Common myeloid progenitor, CD34-positive (primary cell): ENCODE measurements around the gene NEDD4L.
"Not testable (repeated sequence)": the region's sequence is repeated elsewhere in the genome, so short reads cannot be mapped to it uniquely, and the experiment has no call there.

Experiments
- CTCF ChIA-PET: fragments of 350-600 bp; sonication (Branson Sonifier 250); formaldehyde crosslinking; loops from one replicate; lab custom pipeline; 2021; ENCODE audit warnings: antibody characterized with exemption; lab: Charles Lee
- POLR2A ChIA-PET: fragments of 350-600 bp; sonication (Branson Sonifier 250); formaldehyde crosslinking; loops from one replicate; lab custom pipeline; 2021; ENCODE audit warnings: antibody characterized with exemption; lab: Charles Lee
- DNase-seq, 3 donors: peaks; one replicate each; pipeline versions ENCODE4 v3.0.0 to v3.0.0-alpha.2; 2013
- H3K27ac ChIP-seq, 2 experiments: 1 replicate in 1 of 2; 2 replicates in 1 of 2; pipeline ENCODE4 v1.7.0; 2013; ENCODE audit warnings: inconsistent platforms in 2 of 2, low read length in 2 of 2, mild to moderate bottlenecking in 2 of 2, low read depth in 1 of 2, moderate library complexity in 1 of 2; ENCODE audit not compliant: severe bottlenecking in 2 of 2, insufficient read depth in 1 of 2, poor library complexity in 1 of 2
- H3K27me3 ChIP-seq, 5 experiments: replicated peaks in 2 of 5; 1 replicate in 3 of 5; 2 replicates in 2 of 5; pipeline versions ENCODE4 v1.6.1 to v1.7.0; 2013; ENCODE audit warnings: low read length in 4 of 5, mild to moderate bottlenecking in 2 of 5, moderate library complexity in 2 of 5, inconsistent platforms in 1 of 5; ENCODE audit not compliant: insufficient read depth in 5 of 5, control insufficient read depth in 4 of 5
- H3K36me3 ChIP-seq, 4 experiments: 1 replicate in 2 of 4; 2 replicates in 2 of 4; pipeline versions ENCODE4 v1.6.1 to v1.7.0; 2013; ENCODE audit warnings: low read length in 3 of 4, control low read depth in 1 of 4, mild to moderate bottlenecking in 1 of 4; ENCODE audit not compliant: control insufficient read depth in 4 of 4, insufficient read depth in 4 of 4
- H3K4me1 ChIP-seq, 4 experiments: 1 replicate in 3 of 4; 2 replicates in 1 of 4; pipeline versions ENCODE4 v1.6.1 to v1.7.1; 2013; ENCODE audit warnings: low read length in 3 of 4, mild to moderate bottlenecking in 3 of 4, control low read depth in 1 of 4, inconsistent platforms in 1 of 4, moderate library complexity in 1 of 4; ENCODE audit not compliant: control insufficient read depth in 4 of 4, insufficient read depth in 4 of 4; ENCODE audit errors: control extremely low read depth in 1 of 4
- H3K4me3 ChIP-seq, 7 experiments: 1 replicate in 4 of 7; 2 replicates in 3 of 7; pipeline versions ENCODE4 v1.5.1 to v1.7.0; 2013; ENCODE audit warnings: mild to moderate bottlenecking in 7 of 7, low read length in 6 of 7, moderate library complexity in 6 of 7, inconsistent platforms in 2 of 7, low read depth in 2 of 7, control low read depth in 1 of 7; ENCODE audit not compliant: insufficient read depth in 4 of 7, control insufficient read depth in 1 of 7; ENCODE audit errors: extremely low read depth in 1 of 7
- H3K9me3 ChIP-seq, 5 experiments: 1 replicate in 4 of 5; 2 replicates in 1 of 5; pipeline versions ENCODE4 v1.6.1 to v1.7.1; 2013; ENCODE audit warnings: low read length in 4 of 5, mild to moderate bottlenecking in 2 of 5, inconsistent platforms in 1 of 5, low read depth in 1 of 5, moderate library complexity in 1 of 5; ENCODE audit not compliant: control insufficient read depth in 4 of 5, insufficient read depth in 2 of 5; ENCODE audit errors: control extremely low read depth in 1 of 5
- WGBS: methylation state at CpG from one replicate; pipeline ENCODE4 v1.1.5; 2013; ENCODE audit not compliant: insufficient coverage; 5-methylcytosine and 5-hydroxymethylcytosine counted together

NEDD4L gene

GRCh38 chr18:58380113-58380512, 336.1 kb downstream of the NEDD4L start:
- H3K9me3 ChIP-seq, H3K27ac ChIP-seq, H3K27me3 ChIP-seq, CTCF ChIA-PET, H3K4me1 ChIP-seq, H3K4me3 ChIP-seq, POLR2A ChIA-PET, H3K36me3 ChIP-seq, DNase-seq: not testable (repeated sequence)
- WGBS = 100% methylated on average over 1 of the region's 4 CpGs

- Histone ChIP-seq H3K4me3 (no peak overlapping the region), H3K36me3 (peaks cover 0 to 2% (median 0%) of the 10 kb centered on the region in 4 experiments), H3K27me3 (no peaks in the 10 kb centered on the region), H3K4me1 (no peaks in the 10 kb centered on the region), H3K27ac (no peak overlapping the region), H3K9me3 (no peaks in the 10 kb centered on the region)
- CTCF ChIA-PET = no interaction called here
- 100% methylated on average over 8 of the region's 12 CpGs for WGBS
- no peak for DNase-seq
- POLR2A ChIA-PET = no interaction called here
These were observed 337.8 kb downstream of the NEDD4L start for GRCh38 chr18:58381676-58382411.

- Histone ChIP-seq H3K27me3 (no peaks in the 10 kb centered on the region), H3K27ac (no peak overlapping the region), H3K4me1 (no peaks in the 10 kb centered on the region), H3K4me3 (no peak overlapping the region), H3K36me3 (no peaks in the 10 kb centered on the region), H3K9me3 (no peaks in the 10 kb centered on the region)
- 100% methylated on average over 1 of the region's 2 CpGs for WGBS
- ChIA-PET CTCF (no interaction called here), POLR2A (no interaction called here)
- DNase-seq = no peak
These were observed 338.4 kb downstream of the NEDD4L start for GRCh38 chr18:58382446-58382845.

- POLR2A ChIA-PET = no interaction called here
- no peaks in the 10 kb centered on the region for H3K4me1 ChIP-seq
- H3K9me3 ChIP-seq = no peaks in the 10 kb centered on the region
- no peak for DNase-seq
- WGBS = 99% methylated on average over 13 of the region's 13 CpGs
- H3K36me3 ChIP-seq = no peaks in the 10 kb centered on the region
- no peak overlapping the region for H3K27ac ChIP-seq
- H3K4me3 ChIP-seq = no peak overlapping the region
- CTCF ChIA-PET = interaction anchor here (1.5 kb wide), 1 partner anchor 37 kb away, joined by 3 read pairs; no protein-coding TSS in a partner anchor
- no peaks in the 10 kb centered on the region for H3K27me3 ChIP-seq
These were observed 341.4 kb downstream of the NEDD4L start for GRCh38 chr18:58385472-58385871.

GRCh38 chr18:58386780-58387179, 342.8 kb downstream of the NEDD4L start:
- H3K4me1 ChIP-seq = no peaks in the 10 kb centered on the region
- no peak for DNase-seq
- peaks cover 0 to 7% (median 2%) of the 10 kb centered on the region in 4 experiments for H3K36me3 ChIP-seq
- H3K4me3 ChIP-seq = no peak overlapping the region
- CTCF ChIA-PET = interaction anchor here (1.5 kb wide), 1 partner anchor 28 kb away, joined by 3 read pairs; no protein-coding TSS in a partner anchor
- H3K9me3 ChIP-seq = no peaks in the 10 kb centered on the region
- H3K27ac ChIP-seq = no peak overlapping the region
- POLR2A ChIA-PET = no interaction called here
- no peaks in the 10 kb centered on the region for H3K27me3 ChIP-seq
- WGBS = 99% methylated on average over 12 of the region's 14 CpGs

GRCh38 chr18:58387716-58388115, 343.7 kb downstream of the NEDD4L start:
- H3K27ac ChIP-seq = no peak overlapping the region
- peaks cover 0 to 8% (median 3%) of the 10 kb centered on the region in 4 experiments for H3K36me3 ChIP-seq
- 100% methylated on average over 4 of the region's 5 CpGs for WGBS
- H3K27me3 ChIP-seq = no peaks in the 10 kb centered on the region
- no peaks in the 10 kb centered on the region for H3K4me1 ChIP-seq
- ChIA-PET CTCF (no interaction called here), POLR2A (no interaction called here)
- H3K4me3 ChIP-seq = no peak overlapping the region
- no peak for DNase-seq
- no peaks in the 10 kb centered on the region for H3K9me3 ChIP-seq

GRCh38 chr18:58388736-58389135, 344.7 kb downstream of the NEDD4L start:
- Histone ChIP-seq H3K9me3 (no peaks in the 10 kb centered on the region), H3K4me1 (no peaks in the 10 kb centered on the region), H3K27ac (no peak overlapping the region), H3K4me3 (no peak overlapping the region), H3K36me3 (peaks cover 0 to 8% (median 3%) of the 10 kb centered on the region in 4 experiments), H3K27me3 (no peaks in the 10 kb centered on the region)
- ChIA-PET POLR2A (no interaction called here), CTCF (no interaction called here)
- WGBS = 98% methylated on average over 12 of the region's 14 CpGs
- DNase-seq = no peak
